ENCODE data around the gene RGS7. TPM values are rescaled to one million over a fixed set of nuclear protein-coding genes. Genes with fewer than 3 reads are reported as not detected.
"Not testable (repeated sequence)": the region's sequence is repeated elsewhere in the genome, so short reads cannot be mapped to it uniquely, and the experiment has no call there.

Gene RGS7
- total and polyA plus RNA-seq, 9 donors, result 0.05 to 0.25 (median 0.10) TPM; not detected in 5

DNA sequence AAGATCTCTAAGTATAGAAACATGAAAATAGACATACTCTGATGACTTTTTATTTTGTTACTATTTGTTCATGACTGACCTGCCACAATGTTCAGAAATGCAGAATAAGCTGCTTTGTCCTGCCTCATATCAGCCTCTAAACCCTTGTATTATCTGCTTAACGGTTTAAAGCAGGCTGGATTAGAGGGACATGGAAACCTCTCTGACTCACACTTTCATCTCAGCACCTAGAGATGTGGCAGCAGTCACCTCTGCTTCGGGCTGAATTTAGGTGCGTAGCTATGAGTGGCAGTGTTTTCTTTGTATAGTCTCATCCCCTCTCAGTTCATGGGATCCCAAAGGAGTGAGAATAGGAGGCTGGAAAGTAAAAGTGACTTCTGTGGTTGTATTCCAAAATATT, 255.4 kb downstream of the RGS7 start:
- H3K4me3 ChIP-seq (ENCODE audit: low read length), result no peak overlapping the region
- H3K4me1 ChIP-seq (ENCODE audit: control insufficient read depth, insufficient read depth, low read length), result no peaks in the 10 kb centered on the region
- DNase-seq, result peak; percentile 6
- no peaks in the 10 kb centered on the region for H3K36me3 ChIP-seq (ENCODE audit: control insufficient read depth, insufficient read depth, low read length)
- H3K9me3 ChIP-seq (replicated peaks; ENCODE audit: control insufficient read depth, low read depth, low read length), result no peaks in the 10 kb centered on the region
- H3K27me3 ChIP-seq (ENCODE audit: control insufficient read depth, insufficient read depth, low read length), result no peaks in the 10 kb centered on the region
- no peak overlapping the region for H3K27ac ChIP-seq (ENCODE audit: low read length)
- WGBS (ENCODE audit: insufficient coverage), result no CpG with 5 or more reads among the region's 3 CpGs

DNA sequence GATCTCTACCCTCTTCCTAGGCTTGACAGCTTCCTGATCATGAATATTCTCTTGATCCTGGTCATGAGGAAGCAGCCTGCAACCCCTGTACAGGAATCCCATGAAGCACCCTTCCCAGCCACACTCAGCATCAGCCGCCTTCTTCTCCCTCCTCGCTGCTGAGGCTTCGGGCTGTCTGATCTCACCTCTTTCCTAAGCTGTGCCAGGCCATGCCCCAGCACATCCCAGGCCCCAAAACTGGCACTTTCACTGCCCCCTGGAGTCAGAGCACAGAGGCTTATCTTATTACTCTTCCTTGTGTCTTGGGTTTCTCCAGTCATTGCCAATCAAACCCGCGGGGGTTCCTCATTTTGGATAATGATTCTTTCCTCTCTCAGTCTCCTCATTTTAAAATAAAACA, 259.5 kb downstream of the RGS7 start:
- Histone ChIP-seq H3K4me1 (ENCODE audit: control insufficient read depth, insufficient read depth, low read length) (no peaks in the 10 kb centered on the region), H3K9me3 (replicated peaks; ENCODE audit: control insufficient read depth, low read depth, low read length) (no peaks in the 10 kb centered on the region), H3K27me3 (ENCODE audit: control insufficient read depth, insufficient read depth, low read length) (no peaks in the 10 kb centered on the region), H3K36me3 (ENCODE audit: control insufficient read depth, insufficient read depth, low read length) (no peaks in the 10 kb centered on the region), H3K27ac (ENCODE audit: low read length) (no peak overlapping the region), H3K4me3 (ENCODE audit: low read length) (no peak overlapping the region)
- no peak for DNase-seq
- 95% methylated on average over 5 of the region's 5 CpGs for WGBS (ENCODE audit: insufficient coverage)

GRCh38 chr1:241096982-241097381, 260.0 kb downstream of the RGS7 start:
- Histone ChIP-seq H3K36me3 (ENCODE audit: control insufficient read depth, insufficient read depth, low read length) (no peaks in the 10 kb centered on the region), H3K9me3 (replicated peaks; ENCODE audit: control insufficient read depth, low read depth, low read length) (no peaks in the 10 kb centered on the region), H3K4me3 (ENCODE audit: low read length) (no peak overlapping the region), H3K27me3 (ENCODE audit: control insufficient read depth, insufficient read depth, low read length) (no peaks in the 10 kb centered on the region), H3K4me1 (ENCODE audit: control insufficient read depth, insufficient read depth, low read length) (no peaks in the 10 kb centered on the region), H3K27ac (ENCODE audit: low read length) (no peak overlapping the region)
- WGBS (ENCODE audit: insufficient coverage), result 61% methylated on average over 2 of the region's 4 CpGs
- DNase-seq, result no peak

DNA sequence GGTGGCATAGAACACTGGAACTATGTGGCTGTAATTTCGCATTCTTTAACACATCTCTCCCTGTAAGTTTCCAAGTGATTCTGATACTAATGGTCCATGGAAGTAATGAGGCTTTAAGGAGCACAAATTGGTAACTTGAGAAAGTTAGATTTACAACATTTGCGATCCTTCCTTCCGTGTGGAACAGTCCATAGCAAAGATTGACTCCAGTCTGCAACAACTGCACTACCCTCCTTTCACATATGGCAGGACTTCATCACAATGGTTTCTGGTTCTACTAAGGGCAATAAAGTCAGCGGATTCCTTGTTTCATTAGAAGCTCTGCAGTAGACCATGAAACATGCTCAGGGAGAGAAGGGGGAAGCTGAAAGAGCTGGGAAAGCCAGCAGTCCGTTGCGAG, 261.2 kb downstream of the RGS7 start:
- Histone ChIP-seq H3K4me1 (ENCODE audit: control insufficient read depth, insufficient read depth, low read length) (no peaks in the 10 kb centered on the region), H3K27me3 (ENCODE audit: control insufficient read depth, insufficient read depth, low read length) (no peaks in the 10 kb centered on the region), H3K4me3 (ENCODE audit: low read length) (no peak overlapping the region), H3K36me3 (ENCODE audit: control insufficient read depth, insufficient read depth, low read length) (no peaks in the 10 kb centered on the region), H3K9me3 (replicated peaks; ENCODE audit: control insufficient read depth, low read depth, low read length) (no peaks in the 10 kb centered on the region), H3K27ac (ENCODE audit: low read length) (no peak overlapping the region)
- DNase-seq, result no peak
- WGBS (ENCODE audit: insufficient coverage), result 75% methylated on average over 1 of the region's 6 CpGs

DNA sequence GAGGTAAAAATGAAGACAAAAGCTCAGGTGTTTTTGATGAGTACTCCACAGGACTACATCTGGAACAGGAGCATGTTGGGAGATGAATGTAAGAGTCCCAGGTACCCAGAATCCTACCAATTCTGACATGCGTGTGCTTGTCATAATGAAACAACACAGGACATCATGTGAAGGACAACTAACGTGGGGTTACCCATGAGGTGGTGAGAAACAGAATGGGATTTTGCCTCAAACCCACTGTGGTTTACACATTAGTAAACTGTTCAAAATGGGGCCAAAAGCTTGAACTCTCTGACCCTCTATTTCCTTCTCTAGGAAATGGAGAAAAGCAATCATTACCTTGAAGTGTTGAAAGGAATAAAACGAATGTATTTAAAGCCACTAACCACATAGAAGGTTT, 266.2 kb downstream of the RGS7 start:
- H3K36me3 ChIP-seq (ENCODE audit: control insufficient read depth, insufficient read depth, low read length), result no peaks in the 10 kb centered on the region
- H3K4me3 ChIP-seq (ENCODE audit: low read length), result no peak overlapping the region
- no peak for DNase-seq
- no peaks in the 10 kb centered on the region for H3K9me3 ChIP-seq (replicated peaks; ENCODE audit: control insufficient read depth, low read depth, low read length)
- WGBS (ENCODE audit: insufficient coverage), result no CpG with 5 or more reads among the region's 3 CpGs
- no peak overlapping the region for H3K27ac ChIP-seq (ENCODE audit: low read length)
- H3K4me1 ChIP-seq (ENCODE audit: control insufficient read depth, insufficient read depth, low read length), result no peaks in the 10 kb centered on the region
- no peaks in the 10 kb centered on the region for H3K27me3 ChIP-seq (ENCODE audit: control insufficient read depth, insufficient read depth, low read length)

DNA sequence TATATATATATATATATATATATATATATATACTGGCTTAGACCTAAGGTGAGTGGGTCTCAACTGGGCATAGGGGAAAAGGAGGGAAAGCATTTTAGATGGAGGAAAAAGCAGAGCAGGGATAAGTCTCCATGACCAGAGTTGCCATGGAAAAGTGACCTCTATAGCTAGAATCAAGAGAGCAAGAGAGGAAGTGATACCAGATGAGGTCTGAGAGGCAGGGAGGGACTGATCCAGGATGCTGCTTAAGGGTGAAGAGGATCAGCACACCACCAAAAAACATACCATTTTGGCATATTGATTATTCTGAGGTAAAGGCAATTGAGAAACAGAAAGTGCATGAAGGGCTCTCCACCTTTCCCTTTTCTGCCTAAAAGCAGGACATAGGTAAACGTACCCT, 267.9 kb downstream of the RGS7 start:
- H3K27ac ChIP-seq (ENCODE audit: low read length); H3K4me3 ChIP-seq (ENCODE audit: low read length); H3K27me3 ChIP-seq (ENCODE audit: control insufficient read depth, insufficient read depth, low read length); H3K4me1 ChIP-seq (ENCODE audit: control insufficient read depth, insufficient read depth, low read length); DNase-seq; H3K9me3 ChIP-seq (replicated peaks; ENCODE audit: control insufficient read depth, low read depth, low read length); H3K36me3 ChIP-seq (ENCODE audit: control insufficient read depth, insufficient read depth, low read length): not testable (repeated sequence)
- no CpG with 5 or more reads among the region's 1 CpG for whole genome bisulfite sequencing (ENCODE audit: insufficient coverage)

- not testable (repeated sequence) for DNase-seq; H3K4me3 ChIP-seq (ENCODE audit: low read length); H3K4me1 ChIP-seq (ENCODE audit: control insufficient read depth, insufficient read depth, low read length); H3K36me3 ChIP-seq (ENCODE audit: control insufficient read depth, insufficient read depth, low read length); H3K9me3 ChIP-seq (replicated peaks; ENCODE audit: control insufficient read depth, low read depth, low read length); H3K27ac ChIP-seq (ENCODE audit: low read length); H3K27me3 ChIP-seq (ENCODE audit: control insufficient read depth, insufficient read depth, low read length)
- no CpG with 5 or more reads among the region's 2 CpGs for WGBS (ENCODE audit: insufficient coverage)
Observed at GRCh38 chr1:241088075-241088474, 268.9 kb downstream of the RGS7 start.

DNA sequence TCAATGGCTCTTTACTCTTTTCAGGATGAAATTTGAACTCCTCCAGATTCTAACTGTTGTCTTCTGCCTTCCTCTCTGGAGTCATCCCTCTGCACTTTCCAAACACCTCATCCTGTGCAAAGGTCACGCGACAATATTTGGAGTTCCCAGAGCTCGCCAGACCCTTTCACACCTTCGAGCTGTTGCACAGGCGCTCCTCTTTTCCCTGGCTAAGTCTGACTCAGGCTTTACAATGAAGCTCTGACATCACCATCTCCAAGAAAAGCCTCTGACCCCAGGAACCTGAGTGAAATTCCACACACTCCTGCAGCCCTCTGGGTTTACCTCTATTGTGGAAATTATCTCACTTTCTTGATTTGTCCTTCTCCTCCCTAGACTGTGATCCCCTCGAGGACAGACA, 270.3 kb downstream of the RGS7 start:
- no peak for DNase-seq
- WGBS (ENCODE audit: insufficient coverage), result 72% methylated on average over 6 of the region's 6 CpGs
- Histone ChIP-seq H3K27ac (ENCODE audit: low read length) (no peak overlapping the region), H3K9me3 (replicated peaks; ENCODE audit: control insufficient read depth, low read depth, low read length) (no peaks in the 10 kb centered on the region), H3K4me1 (ENCODE audit: control insufficient read depth, insufficient read depth, low read length) (no peaks in the 10 kb centered on the region), H3K27me3 (ENCODE audit: control insufficient read depth, insufficient read depth, low read length) (no peaks in the 10 kb centered on the region), H3K4me3 (ENCODE audit: low read length) (no peak overlapping the region), H3K36me3 (ENCODE audit: control insufficient read depth, insufficient read depth, low read length) (no peaks in the 10 kb centered on the region)

GRCh38 chr1:241083285-241083684, 273.7 kb downstream of the RGS7 start:
- no peak for DNase-seq
- no peak overlapping the region for H3K27ac ChIP-seq (ENCODE audit: low read length)
- WGBS (ENCODE audit: insufficient coverage), result no CpG with 5 or more reads among the region's 3 CpGs
- no peaks in the 10 kb centered on the region for H3K36me3 ChIP-seq (ENCODE audit: control insufficient read depth, insufficient read depth, low read length)
- H3K9me3 ChIP-seq (replicated peaks; ENCODE audit: control insufficient read depth, low read depth, low read length), result no peaks in the 10 kb centered on the region
- H3K27me3 ChIP-seq (ENCODE audit: control insufficient read depth, insufficient read depth, low read length), result no peaks in the 10 kb centered on the region
- no peaks in the 10 kb centered on the region for H3K4me1 ChIP-seq (ENCODE audit: control insufficient read depth, insufficient read depth, low read length)
- H3K4me3 ChIP-seq (ENCODE audit: low read length), result no peak overlapping the region

DNA sequence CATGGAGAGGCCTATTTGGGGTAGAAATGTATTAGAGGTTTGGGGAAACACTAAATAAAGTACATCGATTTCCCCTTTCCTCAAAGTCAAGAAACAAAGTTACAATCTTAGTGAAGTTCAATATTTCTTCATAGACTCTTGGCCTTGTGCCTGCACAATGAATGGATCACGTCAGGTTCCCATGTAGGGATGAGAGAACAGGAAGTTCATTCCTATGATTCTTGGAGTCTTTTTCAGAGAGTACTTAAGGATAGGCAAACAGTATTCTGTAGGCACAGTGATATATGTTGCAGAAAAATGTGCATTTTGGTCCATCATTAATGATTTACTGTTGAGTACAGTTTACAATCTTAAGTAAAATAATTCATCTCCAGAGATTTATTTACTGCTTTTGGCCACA, 275.5 kb downstream of the RGS7 start:
- Histone ChIP-seq H3K27ac (ENCODE audit: low read length) (no peak overlapping the region), H3K27me3 (ENCODE audit: control insufficient read depth, insufficient read depth, low read length) (no peaks in the 10 kb centered on the region), H3K4me1 (ENCODE audit: control insufficient read depth, insufficient read depth, low read length) (no peaks in the 10 kb centered on the region), H3K9me3 (replicated peaks; ENCODE audit: control insufficient read depth, low read depth, low read length) (no peaks in the 10 kb centered on the region), H3K4me3 (ENCODE audit: low read length) (no peak overlapping the region), H3K36me3 (ENCODE audit: control insufficient read depth, insufficient read depth, low read length) (no peaks in the 10 kb centered on the region)
- DNase-seq, result no peak
- 33% methylated on average over 1 of the region's 2 CpGs for WGBS (ENCODE audit: insufficient coverage)

GRCh38 chr1:241079459-241079858, 277.5 kb downstream of the RGS7 start:
- Histone ChIP-seq H3K9me3 (replicated peaks; ENCODE audit: control insufficient read depth, low read depth, low read length) (no peaks in the 10 kb centered on the region), H3K27me3 (ENCODE audit: control insufficient read depth, insufficient read depth, low read length) (no peaks in the 10 kb centered on the region), H3K36me3 (ENCODE audit: control insufficient read depth, insufficient read depth, low read length) (no peaks in the 10 kb centered on the region), H3K4me1 (ENCODE audit: control insufficient read depth, insufficient read depth, low read length) (no peaks in the 10 kb centered on the region), H3K27ac (ENCODE audit: low read length) (no peak overlapping the region), H3K4me3 (ENCODE audit: low read length) (no peak overlapping the region)
- no peak for DNase-seq
- WGBS (ENCODE audit: insufficient coverage), result no CpG with 5 or more reads among the region's 1 CpG
